ENCODE measurements around the gene IQCN.

The IQCN gene

GRCh38 chr19:18286973-18287635, 12.9 kb upstream of the IQCN start:
- no peak for DNase-seq (ENCODE audit: low read depth, low spot score)

GRCh38 chr19:18284712-18285360, 10.6 kb upstream of the IQCN start:
- CTCF ChIA-PET, result interaction anchor here (1.2 to 1.4 kb wide), 2 partner anchors 44 to 103 kb away, joined by 3 to 4 read pairs; no protein-coding TSS in a partner anchor
- H3K4me3 ChIP-seq (ENCODE audit: low read depth, low read length), result no peak overlapping the region
- no peak for DNase-seq (ENCODE audit: low read depth, low spot score)
- POLR2A ChIA-PET, result no interaction called here
- no peak for TF ChIP-seq CTCF (IDR thresholded peaks at IDR 0.05; ENCODE audit: insufficient read depth, low read length, missing control alignments)

More at GRCh38 chr19:18286973-18287635, 12.9 kb upstream of the IQCN start:
- ChIA-PET CTCF (interaction anchor here (1.2 kb wide), 2 partner anchors 9 to 53 kb away, joined by 3 to 5 read pairs; no protein-coding TSS in a partner anchor), POLR2A (no interaction called here)
- no peak for TF ChIP-seq CTCF (IDR thresholded peaks at IDR 0.05; ENCODE audit: insufficient read depth, low read length, missing control alignments)
- no peak overlapping the region for H3K4me3 ChIP-seq (ENCODE audit: low read depth, low read length)

GRCh38 chr19:18283338-18283737, 9.1 kb upstream of the IQCN start:
- CTCF ChIA-PET, result interaction anchor here (2.9 to 6.4 kb wide), 2 partner anchors 9 to 131 kb away, joined by 9 to 115 read pairs; partner anchors contain the start of gene SSBP4

GRCh38 chr19:18282788-18283141, 8.5 kb upstream of the IQCN start:
- ChIA-PET POLR2A (interaction anchor here (0.7 to 6.9 kb wide), 4 partner anchors 9 to 46 kb away, joined by 3 to 146 read pairs (median 121); partner anchors contain the start of gene LSM4), CTCF (interaction anchor here (0.7 to 9.8 kb wide), 5 partner anchors 10 to 132 kb away, joined by 3 to 321 read pairs (median 9); partner anchors contain the start of gene SSBP4)
- peak overlapping the region; percentile 59 for H3K4me3 ChIP-seq (ENCODE audit: low read depth, low read length)
- no peak for TF ChIP-seq CTCF (IDR thresholded peaks at IDR 0.05; ENCODE audit: insufficient read depth, low read length, missing control alignments)
- DNase-seq (ENCODE audit: low read depth, low spot score), result no peak

More at GRCh38 chr19:18283338-18283737, 9.1 kb upstream of the IQCN start:
- no peak overlapping the region for H3K4me3 ChIP-seq (ENCODE audit: low read depth, low read length)
- no peak for TF ChIP-seq CTCF (IDR thresholded peaks at IDR 0.05; ENCODE audit: insufficient read depth, low read length, missing control alignments)
- POLR2A ChIA-PET, result no interaction called here
- no peak for DNase-seq (ENCODE audit: low read depth, low spot score)

- CTCF ChIA-PET, result interaction anchor here (0.5 to 9.8 kb wide), 7 partner anchors 10 to 132 kb away, joined by 3 to 321 read pairs (median 9); partner anchors contain the start of gene SSBP4
- DNase-seq (ENCODE audit: low read depth, low spot score), result no peak
- POLR2A ChIA-PET, result interaction anchor here (0.5 to 6.9 kb wide), 33 partner anchors 9 to 276 kb away, joined by 3 to 146 read pairs (median 5); partner anchors contain the start of genes GDF15, KXD1, LSM4 and PDE4C
- peak overlapping the region; percentile 59 for H3K4me3 ChIP-seq (ENCODE audit: low read depth, low read length)
- peak; percentile 41 for TF ChIP-seq CTCF (IDR thresholded peaks at IDR 0.05; ENCODE audit: insufficient read depth, low read length, missing control alignments)
These were observed 8.0 kb upstream of the IQCN start for GRCh38 chr19:18282021-18282787.

All from AG04449 (cell line).